GM23338 (cell line): ENCODE results near the gene USH2A.

Experiments used
- CREB1 ChIP-seq: fragments of 250-450 bp; sonication (Bioruptor Pico); IDR thresholded peaks from 2 replicates; pipeline ENCODE4 v1.5.0; 2020; ENCODE audit warnings: low read depth, mild to moderate bottlenecking, moderate library complexity
- EZH2 ChIP-seq: fragments of 200-600 bp; sonication (generic); IDR thresholded peaks from one replicate; pipeline ENCODE4 v1.8.0; 2017; ENCODE audit warnings: antibody characterized with exemption, mild to moderate bottlenecking, low read depth; ENCODE audit not compliant: unreplicated experiment
- EZH2phosphoT487 ChIP-seq: fragments of 200-600 bp; sonication (generic); IDR thresholded peaks from one replicate; pipeline ENCODE4 v1.8.1; 2018; ENCODE audit warnings: antibody characterized with exemption; ENCODE audit not compliant: unreplicated experiment
- JUNB ChIP-seq: IDR thresholded peaks from one replicate; pipeline ENCODE4 v1.6.1; 2016; ENCODE audit warnings: antibody characterized with exemption; ENCODE audit not compliant: unreplicated experiment
- POLR2AphosphoS5 ChIP-seq: IDR thresholded peaks from 2 replicates; pipeline ENCODE4 v1.6.1; 2016; ENCODE audit warnings: antibody characterized with exemption, low read depth
- REST ChIP-seq: IDR thresholded peaks from one replicate; pipeline ENCODE4 v1.6.1; 2018; ENCODE audit warnings: antibody characterized with exemption; ENCODE audit not compliant: unreplicated experiment
- STAT1 ChIP-seq: IDR thresholded peaks from one replicate; pipeline ENCODE4 v1.6.1; 2016; ENCODE audit warnings: antibody characterized with exemption; ENCODE audit not compliant: unreplicated experiment
- ZNF114 ChIP-seq: fragments of 250-450 bp; sonication (Bioruptor Pico); IDR thresholded peaks from 2 replicates; pipeline ENCODE4 v1.5.0; 2020; ENCODE audit warnings: mild to moderate bottlenecking, moderate library complexity
- ZNF331 ChIP-seq: fragments of 250-450 bp; sonication (Bioruptor Pico); IDR thresholded peaks from 2 replicates; pipeline ENCODE4 v1.5.0; 2020; ENCODE audit warnings: low read depth, mild to moderate bottlenecking, moderate library complexity
- TF ChIP-seq, protein P1 (sequence below), 2 experiments: fragments of 200-600 bp in 1 of 2; sonication (generic) in 1 of 2; conservative IDR thresholded peaks; 2 replicates each; pipeline versions ENCODE4 v1.5.1 to v1.6.1; 2016 to 2017; ENCODE audit warnings: antibody characterized with exemption in 2 of 2, low read depth in 2 of 2, mild to moderate bottlenecking in 2 of 2, moderate library complexity in 1 of 2
- TF ChIP-seq, protein P2 (sequence below): fragments of 250-450 bp; sonication (Bioruptor Pico); IDR thresholded peaks from 2 replicates; pipeline ENCODE4 v1.5.0; 2020; ENCODE audit warnings: mild to moderate bottlenecking, moderate library complexity

DNA sequence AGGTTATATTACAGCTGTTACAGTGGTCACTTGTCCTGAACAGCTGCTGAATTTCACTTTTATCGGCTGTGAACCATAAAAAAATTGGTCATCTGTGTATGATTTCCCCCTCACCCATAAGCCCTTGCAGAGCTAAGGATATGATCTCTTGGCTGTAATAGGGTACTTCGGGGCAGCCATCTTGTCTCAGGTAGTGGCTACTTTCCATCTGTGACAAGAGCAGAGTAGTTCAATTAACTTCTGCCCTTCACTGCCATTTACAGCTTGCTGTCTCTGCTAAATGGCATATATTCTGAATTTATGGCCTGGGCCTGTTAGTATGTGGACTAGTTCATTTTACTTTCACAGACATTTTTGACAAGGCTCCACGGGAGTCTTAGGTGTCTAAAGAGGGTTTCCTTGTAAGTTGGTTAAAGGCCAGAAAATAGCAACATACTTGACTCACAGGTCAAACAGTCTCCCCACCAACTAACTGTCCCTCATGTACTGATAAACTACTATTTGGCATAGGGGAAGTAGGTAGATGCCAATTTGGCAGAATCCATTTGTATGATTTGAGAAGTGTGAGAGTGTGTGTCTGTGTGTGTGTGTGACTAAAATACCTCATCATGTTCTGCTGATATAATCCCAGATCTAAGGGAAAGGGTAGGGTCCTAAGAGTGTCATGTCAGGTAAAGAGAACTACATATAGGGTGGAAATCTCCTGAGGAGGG is 704.5 kb downstream of the USH2A start:
- TF ChIP-seq, protein P1, sequence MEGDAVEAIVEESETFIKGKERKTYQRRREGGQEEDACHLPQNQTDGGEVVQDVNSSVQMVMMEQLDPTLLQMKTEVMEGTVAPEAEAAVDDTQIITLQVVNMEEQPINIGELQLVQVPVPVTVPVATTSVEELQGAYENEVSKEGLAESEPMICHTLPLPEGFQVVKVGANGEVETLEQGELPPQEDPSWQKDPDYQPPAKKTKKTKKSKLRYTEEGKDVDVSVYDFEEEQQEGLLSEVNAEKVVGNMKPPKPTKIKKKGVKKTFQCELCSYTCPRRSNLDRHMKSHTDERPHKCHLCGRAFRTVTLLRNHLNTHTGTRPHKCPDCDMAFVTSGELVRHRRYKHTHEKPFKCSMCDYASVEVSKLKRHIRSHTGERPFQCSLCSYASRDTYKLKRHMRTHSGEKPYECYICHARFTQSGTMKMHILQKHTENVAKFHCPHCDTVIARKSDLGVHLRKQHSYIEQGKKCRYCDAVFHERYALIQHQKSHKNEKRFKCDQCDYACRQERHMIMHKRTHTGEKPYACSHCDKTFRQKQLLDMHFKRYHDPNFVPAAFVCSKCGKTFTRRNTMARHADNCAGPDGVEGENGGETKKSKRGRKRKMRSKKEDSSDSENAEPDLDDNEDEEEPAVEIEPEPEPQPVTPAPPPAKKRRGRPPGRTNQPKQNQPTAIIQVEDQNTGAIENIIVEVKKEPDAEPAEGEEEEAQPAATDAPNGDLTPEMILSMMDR (conservative IDR thresholded peaks at IDR 0.05; ENCODE audit: low read depth in 2 of 2): no peak
- TF ChIP-seq REST (no peak), EZH2 (no peak), CREB1 (CRISPR knock-in tag) (no peak), ZNF114 (no peak), EZH2phosphoT487 (no peak), POLR2AphosphoS5 (no peak), ZNF331 (CRISPR knock-in tag) (no peak), JUNB (no peak), STAT1 (no peak)
- TF ChIP-seq, protein P2, sequence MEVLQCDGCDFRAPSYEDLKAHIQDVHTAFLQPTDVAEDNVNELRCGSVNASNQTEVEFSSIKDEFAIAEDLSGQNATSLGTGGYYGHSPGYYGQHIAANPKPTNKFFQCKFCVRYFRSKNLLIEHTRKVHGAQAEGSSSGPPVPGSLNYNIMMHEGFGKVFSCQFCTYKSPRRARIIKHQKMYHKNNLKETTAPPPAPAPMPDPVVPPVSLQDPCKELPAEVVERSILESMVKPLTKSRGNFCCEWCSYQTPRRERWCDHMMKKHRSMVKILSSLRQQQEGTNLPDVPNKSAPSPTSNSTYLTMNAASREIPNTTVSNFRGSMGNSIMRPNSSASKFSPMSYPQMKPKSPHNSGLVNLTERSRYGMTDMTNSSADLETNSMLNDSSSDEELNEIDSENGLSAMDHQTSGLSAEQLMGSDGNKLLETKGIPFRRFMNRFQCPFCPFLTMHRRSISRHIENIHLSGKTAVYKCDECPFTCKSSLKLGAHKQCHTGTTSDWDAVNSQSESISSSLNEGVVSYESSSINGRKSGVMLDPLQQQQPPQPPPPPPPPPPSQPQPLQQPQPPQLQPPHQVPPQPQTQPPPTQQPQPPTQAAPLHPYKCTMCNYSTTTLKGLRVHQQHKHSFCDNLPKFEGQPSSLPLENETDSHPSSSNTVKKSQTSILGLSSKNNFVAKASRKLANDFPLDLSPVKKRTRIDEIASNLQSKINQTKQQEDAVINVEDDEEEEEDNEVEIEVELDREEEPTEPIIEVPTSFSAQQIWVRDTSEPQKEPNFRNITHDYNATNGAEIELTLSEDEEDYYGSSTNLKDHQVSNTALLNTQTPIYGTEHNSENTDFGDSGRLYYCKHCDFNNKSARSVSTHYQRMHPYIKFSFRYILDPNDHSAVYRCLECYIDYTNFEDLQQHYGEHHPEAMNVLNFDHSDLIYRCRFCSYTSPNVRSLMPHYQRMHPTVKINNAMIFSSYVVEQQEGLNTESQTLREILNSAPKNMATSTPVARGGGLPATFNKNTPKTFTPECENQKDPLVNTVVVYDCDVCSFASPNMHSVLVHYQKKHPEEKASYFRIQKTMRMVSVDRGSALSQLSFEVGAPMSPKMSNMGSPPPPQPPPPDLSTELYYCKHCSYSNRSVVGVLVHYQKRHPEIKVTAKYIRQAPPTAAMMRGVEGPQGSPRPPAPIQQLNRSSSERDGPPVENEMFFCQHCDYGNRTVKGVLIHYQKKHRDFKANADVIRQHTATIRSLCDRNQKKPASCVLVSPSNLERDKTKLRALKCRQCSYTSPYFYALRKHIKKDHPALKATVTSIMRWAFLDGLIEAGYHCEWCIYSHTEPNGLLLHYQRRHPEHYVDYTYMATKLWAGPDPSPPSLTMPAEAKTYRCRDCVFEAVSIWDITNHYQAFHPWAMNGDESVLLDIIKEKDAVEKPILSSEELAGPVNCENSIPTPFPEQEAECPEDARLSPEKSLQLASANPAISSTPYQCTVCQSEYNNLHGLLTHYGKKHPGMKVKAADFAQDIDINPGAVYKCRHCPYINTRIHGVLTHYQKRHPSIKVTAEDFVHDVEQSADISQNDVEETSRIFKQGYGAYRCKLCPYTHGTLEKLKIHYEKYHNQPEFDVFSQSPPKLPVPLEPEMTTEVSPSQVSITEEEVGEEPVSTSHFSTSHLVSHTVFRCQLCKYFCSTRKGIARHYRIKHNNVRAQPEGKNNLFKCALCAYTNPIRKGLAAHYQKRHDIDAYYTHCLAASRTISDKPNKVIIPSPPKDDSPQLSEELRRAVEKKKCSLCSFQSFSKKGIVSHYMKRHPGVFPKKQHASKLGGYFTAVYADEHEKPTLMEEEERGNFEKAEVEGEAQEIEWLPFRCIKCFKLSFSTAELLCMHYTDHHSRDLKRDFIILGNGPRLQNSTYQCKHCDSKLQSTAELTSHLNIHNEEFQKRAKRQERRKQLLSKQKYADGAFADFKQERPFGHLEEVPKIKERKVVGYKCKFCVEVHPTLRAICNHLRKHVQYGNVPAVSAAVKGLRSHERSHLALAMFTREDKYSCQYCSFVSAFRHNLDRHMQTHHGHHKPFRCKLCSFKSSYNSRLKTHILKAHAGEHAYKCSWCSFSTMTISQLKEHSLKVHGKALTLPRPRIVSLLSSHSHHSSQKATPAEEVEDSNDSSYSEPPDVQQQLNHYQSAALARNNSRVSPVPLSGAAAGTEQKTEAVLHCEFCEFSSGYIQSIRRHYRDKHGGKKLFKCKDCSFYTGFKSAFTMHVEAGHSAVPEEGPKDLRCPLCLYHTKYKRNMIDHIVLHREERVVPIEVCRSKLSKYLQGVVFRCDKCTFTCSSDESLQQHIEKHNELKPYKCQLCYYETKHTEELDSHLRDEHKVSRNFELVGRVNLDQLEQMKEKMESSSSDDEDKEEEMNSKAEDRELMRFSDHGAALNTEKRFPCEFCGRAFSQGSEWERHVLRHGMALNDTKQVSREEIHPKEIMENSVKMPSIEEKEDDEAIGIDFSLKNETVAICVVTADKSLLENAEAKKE (CRISPR knock-in tag): no peak
